Uterus (tissue), 2 donors: ENCODE results near the gene PCDH9.

ENCODE experiments used
- POLR2A ChIP-seq, 2 donors: fragments of 450-650 bp; IDR thresholded peaks; one replicate each; pipeline ENCODE4 v1.6.1; 2016; ENCODE audit warnings: antibody characterized with exemption in 2 of 2, mild to moderate bottlenecking in 1 of 2, moderate library complexity in 1 of 2
- TF ChIP-seq, protein P1 (sequence below), 4 experiments: fragments of 200-600 bp in 2 of 4; fragments of 450-650 bp in 2 of 4; sonication (generic) in 2 of 4; IDR thresholded peaks; one replicate each; pipeline ENCODE4 v1.5.1; 2016 to 2019; ENCODE audit warnings: antibody characterized with exemption in 4 of 4, mild to moderate bottlenecking in 2 of 4, moderate library complexity in 1 of 4

DNA sequence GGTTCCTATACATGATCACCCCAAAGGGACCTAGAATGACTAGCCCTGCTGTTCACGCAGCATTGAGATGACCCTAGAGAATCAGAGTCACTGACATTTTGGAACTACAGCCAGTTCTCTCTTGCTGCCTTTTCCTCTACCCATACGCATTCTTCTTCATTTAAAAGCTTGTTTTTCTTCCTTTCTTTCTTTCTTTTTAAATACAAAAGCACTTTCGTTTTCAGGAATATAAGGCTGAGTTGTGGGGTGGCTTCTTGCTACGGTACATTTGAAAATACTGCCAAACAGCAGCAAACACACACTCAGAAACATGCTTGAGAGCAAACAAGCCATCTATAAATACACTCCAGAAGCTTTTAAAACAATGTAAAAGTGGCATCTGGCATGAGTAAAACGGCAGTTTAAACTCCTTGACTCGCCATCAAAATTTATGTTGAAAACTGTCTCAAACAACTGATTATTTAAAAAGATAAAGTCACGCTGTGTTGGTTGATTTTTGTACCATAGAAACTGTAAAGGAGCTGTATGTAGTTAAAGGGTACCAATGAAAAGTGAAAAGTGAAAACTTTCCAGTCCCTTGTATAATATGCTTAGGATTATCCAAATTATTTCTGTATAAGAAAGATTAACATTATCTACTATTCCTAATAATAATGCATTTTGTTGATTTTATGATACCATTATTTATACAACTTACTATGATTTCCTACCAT, 95.6 kb downstream of the PCDH9 start:
- TF ChIP-seq POLR2A (IDR thresholded peaks at IDR 0.05) = no peak
- TF ChIP-seq, protein P1, sequence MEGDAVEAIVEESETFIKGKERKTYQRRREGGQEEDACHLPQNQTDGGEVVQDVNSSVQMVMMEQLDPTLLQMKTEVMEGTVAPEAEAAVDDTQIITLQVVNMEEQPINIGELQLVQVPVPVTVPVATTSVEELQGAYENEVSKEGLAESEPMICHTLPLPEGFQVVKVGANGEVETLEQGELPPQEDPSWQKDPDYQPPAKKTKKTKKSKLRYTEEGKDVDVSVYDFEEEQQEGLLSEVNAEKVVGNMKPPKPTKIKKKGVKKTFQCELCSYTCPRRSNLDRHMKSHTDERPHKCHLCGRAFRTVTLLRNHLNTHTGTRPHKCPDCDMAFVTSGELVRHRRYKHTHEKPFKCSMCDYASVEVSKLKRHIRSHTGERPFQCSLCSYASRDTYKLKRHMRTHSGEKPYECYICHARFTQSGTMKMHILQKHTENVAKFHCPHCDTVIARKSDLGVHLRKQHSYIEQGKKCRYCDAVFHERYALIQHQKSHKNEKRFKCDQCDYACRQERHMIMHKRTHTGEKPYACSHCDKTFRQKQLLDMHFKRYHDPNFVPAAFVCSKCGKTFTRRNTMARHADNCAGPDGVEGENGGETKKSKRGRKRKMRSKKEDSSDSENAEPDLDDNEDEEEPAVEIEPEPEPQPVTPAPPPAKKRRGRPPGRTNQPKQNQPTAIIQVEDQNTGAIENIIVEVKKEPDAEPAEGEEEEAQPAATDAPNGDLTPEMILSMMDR (IDR thresholded peaks at IDR 0.05) = no peak
